Right hindlimb (tissue), 1 donor: ENCODE measurements around the gene MT1E.
"Not testable (repeated sequence)": the region's sequence is repeated elsewhere in the genome, so short reads cannot be mapped to it uniquely, and the experiment has no call there.

ENCODE experiments used
- DNase-seq: peaks from one replicate; pipeline ENCODE4 v3.0.0-alpha.2; 2018

The MT1E gene

GRCh38 chr16:56672761-56673536 is 47.4 kb downstream of the MT1E start:
- DNase-seq = no peak

- DNase-seq = peak; percentile 45
Measured at GRCh38 chr16:56673921-56674320, 48.3 kb downstream of the MT1E start.

- not testable (repeated sequence) for DNase-seq
Measured at GRCh38 chr16:56674570-56674969, 49.0 kb downstream of the MT1E start.

GRCh38 chr16:56675685-56676210 is 50.2 kb downstream of the MT1E start:
- DNase-seq = no peak
